ENCODE results near the gene INPP5D. TPM values are rescaled to one million over a fixed set of nuclear protein-coding genes. Genes with fewer than 3 reads are reported as not detected.
"Not testable (repeated sequence)": the region's sequence is repeated elsewhere in the genome, so short reads cannot be mapped to it uniquely, and the experiment has no call there.

Gene INPP5D
- total and polyA plus RNA-seq, 2 donors (not counting 1 experiment from before 2014, with no cell fraction given) = 152 to 444 TPM

- H3K36me3 ChIP-seq (replicated peaks in 1 of 2; ENCODE audit: control extremely low read depth in 1 of 2, control insufficient read depth in 1 of 2, extremely low read depth in 1 of 2, insufficient read depth in 2 of 2, low read length in 1 of 2) = peaks cover 4 to 88% of the 10 kb centered on the region in 2 experiments
- CTCF ChIA-PET = interaction anchor here (2.5 kb wide), 1 partner anchor 11 kb away, joined by 10 read pairs; no protein-coding TSS in a partner anchor
Measured at GRCh38 chr2:233199870-233200269, 139.7 kb downstream of the INPP5D start.

GRCh38 chr2:233200790-233201189, 140.6 kb downstream of the INPP5D start:
- intact Hi-C loops (cut with micrococcal nuclease) = loop anchor here (5.0 kb wide), 1 partner anchor 52 kb away; the partner anchor contains the start of gene ATG16L1
- not testable (repeated sequence) for H2AFZ ChIP-seq (ENCODE audit: insufficient read depth, low read depth, low read length, poor library complexity, severe bottlenecking); ATAC-seq (ENCODE audit: low read depth); H3K27me3 ChIP-seq (replicated peaks in 1 of 4; ENCODE audit: control extremely low read depth in 1 of 4, control insufficient read depth in 3 of 4, insufficient read depth in 4 of 4, low read length in 3 of 4); H3K4me3 ChIP-seq (ENCODE audit: control extremely low read depth in 1 of 5, extremely low read depth in 1 of 5, insufficient read depth in 1 of 5, low read depth in 2 of 5, low read length in 4 of 5); H3K4me3 Mint-ChIP-seq; H3K9ac ChIP-seq (ENCODE audit: low read length); H3K9me3 Mint-ChIP-seq (ENCODE audit: insufficient read depth); H3K9me3 ChIP-seq (ENCODE audit: control extremely low read depth in 1 of 3, control insufficient read depth in 2 of 3, insufficient read depth in 1 of 3, low read length in 2 of 3); H3K27ac Mint-ChIP-seq; H3K4me2 ChIP-seq (replicated peaks; ENCODE audit: low read depth, low read length, poor library complexity, severe bottlenecking); DNase-seq; H3K27me3 Mint-ChIP-seq
- CTCF ChIA-PET = interaction anchor here (1.4 to 2.5 kb wide), 3 partner anchors 12 to 147 kb away, joined by 4 to 10 read pairs (median 5); no protein-coding TSS in a partner anchor
- WGBS (ENCODE audit: insufficient coverage) = 70% methylated on average over 2 of the region's 5 CpGs
- H3K4me1 ChIP-seq (ENCODE audit: control insufficient read depth in 2 of 2, insufficient read depth in 2 of 2, low read length in 2 of 2) = peaks cover 18 to 24% of the 10 kb centered on the region in 2 donors
- POLR2A ChIA-PET = interaction anchor here (1.1 kb wide), 1 partner anchor 15 kb away, joined by 3 read pairs; no protein-coding TSS in a partner anchor
- peaks cover 2 to 83% of the 10 kb centered on the region in 2 experiments for H3K36me3 ChIP-seq (replicated peaks in 1 of 2; ENCODE audit: control extremely low read depth in 1 of 2, control insufficient read depth in 1 of 2, extremely low read depth in 1 of 2, insufficient read depth in 2 of 2, low read length in 1 of 2)
- H3K4me1 Mint-ChIP-seq = peaks cover 38% of the 10 kb centered on the region
- H3K79me2 ChIP-seq (ENCODE audit: control insufficient read depth, insufficient read depth, low read length) = peaks cover 13% of the 10 kb centered on the region
- peaks cover 70% of the 10 kb centered on the region for H4K20me1 ChIP-seq (ENCODE audit: control insufficient read depth, insufficient read depth, low read length, poor library complexity, severe bottlenecking)
- peak overlapping the region in 1 of 2 donors; percentile 21 for H3K27ac ChIP-seq (ENCODE audit: low read length in 2 of 2)

More at GRCh38 chr2:233199870-233200269, 139.7 kb downstream of the INPP5D start:
- Mint-ChIP-seq H3K4me1 (peaks cover 38% of the 10 kb centered on the region), H3K27me3 (no peaks in the 10 kb centered on the region), H3K27ac (peak overlapping the region; percentile 73), H3K4me3 (no peak overlapping the region), H3K9me3 (ENCODE audit: insufficient read depth) (peaks cover 3% of the 10 kb centered on the region)
- 84% methylated on average over 7 of the region's 10 CpGs for WGBS (ENCODE audit: insufficient coverage)
- no peak overlapping the region for H3K4me3 ChIP-seq (ENCODE audit: control extremely low read depth in 1 of 5, extremely low read depth in 1 of 5, insufficient read depth in 1 of 5, low read depth in 2 of 5, low read length in 4 of 5)
- DNase-seq (no peak), ATAC-seq (ENCODE audit: low read depth) (no peak)
- TF ChIP-seq EZH2 (IDR thresholded peaks at IDR 0.05; ENCODE audit: borderline replicate concordance, insufficient read depth, low read depth, low read length, poor library complexity, severe bottlenecking) (no peak), CTCF (IDR thresholded peaks at IDR 0.05) (no peak)
- intact Hi-C loops (cut with micrococcal nuclease) = loop anchor here (5.0 kb wide), 1 partner anchor 52 kb away; the partner anchor contains the start of gene ATG16L1
- H2AFZ ChIP-seq (ENCODE audit: insufficient read depth, low read depth, low read length, poor library complexity, severe bottlenecking) = no peak overlapping the region
- no peak overlapping the region for H3K9ac ChIP-seq (ENCODE audit: low read length)
- H3K27me3 ChIP-seq (replicated peaks in 1 of 4; ENCODE audit: control extremely low read depth in 1 of 4, control insufficient read depth in 3 of 4, insufficient read depth in 4 of 4, low read length in 3 of 4) = no peaks in the 10 kb centered on the region
- no peak overlapping the region for H3K4me2 ChIP-seq (replicated peaks; ENCODE audit: low read depth, low read length, poor library complexity, severe bottlenecking)
- peaks cover 18 to 24% of the 10 kb centered on the region in 2 donors for H3K4me1 ChIP-seq (ENCODE audit: control insufficient read depth in 2 of 2, insufficient read depth in 2 of 2, low read length in 2 of 2)
- H3K9me3 ChIP-seq (ENCODE audit: control extremely low read depth in 1 of 3, control insufficient read depth in 2 of 3, insufficient read depth in 1 of 3, low read length in 2 of 3) = peaks cover 0 to 7% (median 0%) of the 10 kb centered on the region in 3 donors
- H4K20me1 ChIP-seq (ENCODE audit: control insufficient read depth, insufficient read depth, low read length, poor library complexity, severe bottlenecking) = peaks cover 68% of the 10 kb centered on the region
- H3K27ac ChIP-seq (ENCODE audit: low read length in 2 of 2) = no peak overlapping the region
- peaks cover 13% of the 10 kb centered on the region for H3K79me2 ChIP-seq (ENCODE audit: control insufficient read depth, insufficient read depth, low read length)
- POLR2A ChIA-PET = interaction anchor here (0.7 kb wide), 1 partner anchor 113 kb away, joined by 4 read pairs; no protein-coding TSS in a partner anchor
